SK-N-SH (cell line): Measurements from ENCODE around the gene NAV2. TPM values are rescaled to one million over a fixed set of nuclear protein-coding genes. Genes with fewer than 3 reads are reported as not detected.

ENCODE experiments used
- CTCF ChIA-PET: fragments of 300-600, 350-600 bp; formaldehyde crosslinking; extraction: SDS; loops from one replicate; lab custom pipeline; 2021; lab: Yijun Ruan, JAX
- POLR2A ChIA-PET: fragments of 350-600 bp; sonication (Branson Sonifier 250); formaldehyde crosslinking; extraction: SDS; loops from one replicate; lab custom pipeline; 2020; ENCODE audit warnings: antibody characterized with exemption, inconsistent platforms; lab: Yijun Ruan, JAX
- DNase-seq: peaks from one replicate; pipeline ENCODE4 v3.0.0; 2012
- H2AFZ ChIP-seq: fragments of 200-600 bp; sonication (generic); 2 replicates; pipeline ENCODE4 v1.8.1; 2016; ENCODE audit warnings: antibody characterized with exemption, mild to moderate bottlenecking, low read depth
- H3F3A ChIP-seq: fragments of 200-600 bp; sonication (generic); replicated peaks from 2 replicates; pipeline ENCODE3; 2016; ENCODE audit warnings: antibody characterized with exemption, mild to moderate bottlenecking; ENCODE audit not compliant: insufficient read depth
- H3K27ac ChIP-seq, 2 experiments: fragments of 200-500 bp in 1 of 2; fragments of 200-600 bp in 1 of 2; sonication (Bioruptor generic) in 1 of 2; sonication (generic), shearing (Covaris generic) in 1 of 2; 2 replicates each; pipeline versions ENCODE4 v1.5.1 to v1.6.1; 2014 to 2016; ENCODE audit warnings: low read depth in 2 of 2, inconsistent platforms in 1 of 2, low read length in 1 of 2, mild to moderate bottlenecking in 1 of 2, mixed read lengths in 1 of 2
- H3K27me3 ChIP-seq: fragments of 200-600 bp; sonication (generic), shearing (Covaris generic); 2 replicates; pipeline ENCODE4 v1.6.1; 2016; ENCODE audit warnings: mixed run types; ENCODE audit not compliant: insufficient read depth
- H3K36me3 ChIP-seq, 2 experiments: fragments of 200-500 bp in 1 of 2; fragments of 200-600 bp in 1 of 2; sonication (Bioruptor generic) in 1 of 2; sonication (generic) in 1 of 2; replicated peaks in 1 of 2; 2 replicates each; pipeline versions ENCODE3 to v1.5.1; 2014 to 2016; ENCODE audit warnings: low read length in 1 of 2, mild to moderate bottlenecking in 1 of 2; ENCODE audit not compliant: insufficient read depth in 2 of 2, control insufficient read depth in 1 of 2
- H3K4me1 ChIP-seq, 2 experiments: fragments of 200-500 bp in 1 of 2; fragments of 200-600 bp in 1 of 2; sonication (Bioruptor generic) in 1 of 2; sonication (generic), shearing (Covaris generic) in 1 of 2; 2 replicates each; pipeline versions ENCODE4 v1.5.1 to v1.6.1; 2014 to 2016; ENCODE audit warnings: low read depth in 1 of 2, low read length in 1 of 2, mixed run types in 1 of 2; ENCODE audit not compliant: insufficient read depth in 2 of 2, control insufficient read depth in 1 of 2
- H3K4me2 ChIP-seq: fragments of 200-600 bp; sonication (generic), shearing (Covaris generic); 2 replicates; pipeline ENCODE4 v1.6.1; 2017; ENCODE audit warnings: mixed run types
- H3K4me3 ChIP-seq, 2 experiments: fragments of 200-500 bp in 1 of 2; fragments of 200-600 bp in 1 of 2; sonication (Bioruptor generic) in 1 of 2; sonication (generic), shearing (Covaris generic) in 1 of 2; 2 replicates each; pipeline versions ENCODE4 v1.5.1 to v1.8.1; 2014 to 2016; ENCODE audit warnings: low read depth in 2 of 2, inconsistent platforms in 1 of 2, low read length in 1 of 2, mild to moderate bottlenecking in 1 of 2, mixed read lengths in 1 of 2, moderate library complexity in 1 of 2
- H3K79me2 ChIP-seq: fragments of 200-600 bp; sonication (generic); 2 replicates; pipeline ENCODE4 v1.8.1; 2017; ENCODE audit warnings: mild to moderate bottlenecking; ENCODE audit not compliant: insufficient read depth
- H3K9ac ChIP-seq: fragments of 200-600 bp; sonication (generic); 2 replicates; pipeline ENCODE4 v1.6.1; 2017; ENCODE audit warnings: mixed run types
- H3K9me2 ChIP-seq: fragments of 200-600 bp; sonication (generic); 2 replicates; pipeline ENCODE4 v1.6.1; 2017; ENCODE audit warnings: mixed run types
- H3K9me3 ChIP-seq: fragments of 200-600 bp; sonication (generic); 2 replicates; pipeline ENCODE4 v1.6.1; 2017; ENCODE audit warnings: mixed run types, mild to moderate bottlenecking, moderate library complexity
- H4K20me1 ChIP-seq: fragments of 200-600 bp; sonication (generic); 2 replicates; pipeline ENCODE4 v1.6.1; 2017; ENCODE audit warnings: mild to moderate bottlenecking, mixed run types; ENCODE audit not compliant: insufficient read depth
- CTCF ChIP-seq: fragments of 200-600 bp; sonication (generic); IDR thresholded peaks from 2 replicates; pipeline ENCODE4 v1.6.1; 2017; ENCODE audit warnings: antibody characterized with exemption, mild to moderate bottlenecking, moderate library complexity
- ELF1 ChIP-seq: IDR thresholded peaks from 2 replicates; pipeline ENCODE4 v1.4.0; 2012
- EP300 ChIP-seq, 2 experiments: IDR thresholded peaks; 2 replicates each; pipeline versions ENCODE4 v1.4.0 to v1.6.1; 2012; ENCODE audit warnings: borderline replicate concordance in 1 of 2, low read depth in 1 of 2, low read length in 1 of 2
- EZH2phosphoT487 ChIP-seq: fragments of 200-600 bp; sonication (generic); IDR thresholded peaks from 2 replicates; pipeline ENCODE4 v1.6.1; 2017; ENCODE audit warnings: low read depth, mixed run types, mild to moderate bottlenecking, antibody characterized with exemption, moderate library complexity, borderline replicate concordance
- FOSL2 ChIP-seq: IDR thresholded peaks from 2 replicates; pipeline ENCODE4 v1.4.0; 2012; ENCODE audit warnings: low read depth, mild to moderate bottlenecking, moderate library complexity, borderline replicate concordance
- FOXJ3 ChIP-seq: sonication (generic); formaldehyde crosslinking; IDR thresholded peaks from 2 replicates; pipeline ENCODE4 v1.5.1; 2020; ENCODE audit warnings: mild to moderate bottlenecking, missing genetic modification reagents
- GATA2 ChIP-seq: sonication (generic); formaldehyde crosslinking; IDR thresholded peaks from 2 replicates; pipeline ENCODE4 v1.5.0; 2020; ENCODE audit warnings: mild to moderate bottlenecking, missing genetic modification reagents
- IRF3 ChIP-seq: fragments of 150-350 bp; IDR thresholded peaks from 2 replicates; pipeline ENCODE4 v1.6.1; 2016; ENCODE audit warnings: mild to moderate bottlenecking, low read depth, low read length
- JUND ChIP-seq: IDR thresholded peaks from 2 replicates; pipeline ENCODE4 v1.4.0; 2012
- MEF2A ChIP-seq: IDR thresholded peaks from 2 replicates; pipeline ENCODE4 v1.4.0; 2012; ENCODE audit warnings: low read depth, borderline replicate concordance
- POLR2AphosphoS5 ChIP-seq: IDR thresholded peaks from 2 replicates; pipeline ENCODE4 v1.6.1; 2012; ENCODE audit warnings: low read depth, low read length
- RCOR1 ChIP-seq: fragments of 150-350 bp; IDR thresholded peaks from 2 replicates; pipeline ENCODE4 v1.6.1; 2017; ENCODE audit warnings: antibody characterized with exemption, low read length
- RFX5 ChIP-seq: IDR thresholded peaks from 2 replicates; pipeline ENCODE4 v1.6.1; 2012; ENCODE audit warnings: mild to moderate bottlenecking, improper control_type of control experiment, low read length
- RXRA ChIP-seq: IDR thresholded peaks from 2 replicates; pipeline ENCODE4 v1.4.0; 2012; ENCODE audit warnings: low read depth, mild to moderate bottlenecking, borderline replicate concordance
- SMC3 ChIP-seq: IDR thresholded peaks from 2 replicates; pipeline ENCODE4 v1.6.1; 2012; ENCODE audit warnings: low read depth, low read length, improper control_type of control experiment
- TCF12 ChIP-seq: IDR thresholded peaks from 2 replicates; pipeline ENCODE4 v1.4.0; 2012
- TEAD4 ChIP-seq: IDR thresholded peaks from 2 replicates; pipeline ENCODE4 v1.4.0; 2012; ENCODE audit warnings: mild to moderate bottlenecking, borderline replicate concordance; ENCODE audit not compliant: insufficient read depth
- USF1 ChIP-seq: IDR thresholded peaks from 2 replicates; pipeline ENCODE4 v1.4.0; 2012; ENCODE audit warnings: low read depth, borderline replicate concordance
- YY1 ChIP-seq: IDR thresholded peaks from 2 replicates; pipeline ENCODE4 v1.4.0; 2012; ENCODE audit warnings: low read depth, mild to moderate bottlenecking
- WGBS: methylation state at CpG from one replicate; pipeline ENCODE4 v1.1.6; 2017; ENCODE audit warnings: low lambda C conversion rate; 5-methylcytosine and 5-hydroxymethylcytosine counted together
- polyA plus RNA-seq, 3 experiments: library from polyadenylated mRNA; depleted of rRNA; stranded (reverse); fragments of >200 nt; gene quantifications; 2 replicates each; pipeline ENCODE4 v1.2.3, GENCODE V29; 2012
- TF ChIP-seq, protein P1 (sequence below): IDR thresholded peaks from 2 replicates; pipeline ENCODE4 v1.4.0; 2012; ENCODE audit warnings: low read depth
- TF ChIP-seq, protein P2 (sequence below): fragments of 150-350 bp; IDR thresholded peaks from 2 replicates; pipeline ENCODE4 v1.6.1; 2017; ENCODE audit warnings: antibody characterized with exemption, low read length, low read depth, borderline replicate concordance

NAV2 gene
- polyA plus RNA-seq, 1 of the 3 experiments (the other 2 are of a cell fraction) = 26.2 TPM

DNA sequence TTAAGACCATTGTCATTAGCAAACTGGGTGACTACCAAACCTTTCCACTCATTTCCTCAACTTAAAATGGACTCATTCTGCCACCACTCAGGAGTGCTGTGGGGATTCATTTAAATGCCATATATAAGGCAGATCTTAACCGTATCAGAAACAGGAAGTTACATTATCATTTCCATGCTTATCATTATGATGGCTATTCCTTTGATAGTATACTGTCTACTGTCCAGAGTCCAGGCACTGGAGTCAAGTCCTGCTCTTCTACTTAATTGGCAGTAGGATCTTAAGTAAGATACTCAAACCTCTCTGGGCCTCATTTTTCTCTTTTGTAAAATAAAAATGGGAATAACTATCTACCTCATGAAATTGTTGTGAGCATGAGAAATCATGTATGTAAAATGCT, 8.4 kb upstream of the NAV2 start:
- POLR2A ChIA-PET = interaction anchor here (1.0 kb wide), 1 partner anchor 108 kb away, joined by 3 read pairs; no protein-coding TSS in a partner anchor
- Histone ChIP-seq H3K79me2 (peaks cover 50% of the 10 kb centered on the region), H3K4me1 (peaks cover 31 to 47% of the 10 kb centered on the region in 2 experiments), H3K4me2 (no peak overlapping the region), H3F3A (peaks cover 19% of the 10 kb centered on the region), H3K9me3 (no peaks in the 10 kb centered on the region), H2AFZ (no peak overlapping the region), H4K20me1 (no peaks in the 10 kb centered on the region), H3K4me3 (no peak overlapping the region), H3K9ac (no peak overlapping the region), H3K27ac (peak overlapping the region; percentile 48 to 97; a peak in 3 of 4 replicates)
- WGBS = 68% methylated on average over 1 of the region's 1 CpG
- DNase-seq = no peak
- TF ChIP-seq TCF12 (peak; percentile 18; the same call in 1 of the 2 replicates), JUND (no peak), GATA2 (CRISPR knock-in tag) (peak; percentile 64), EP300 (IDR thresholded peaks at IDR 0.05; ENCODE audit: borderline replicate concordance in 1 of 2, low read depth in 1 of 2, low read length in 1 of 2) (peak in 1 of 2 experiments; percentile 76; a peak in 2 of 4 replicates)
- TF ChIP-seq, all 33 proteins: peak for 3
- Histone ChIP-seq H3K9me2 (no peaks in the 10 kb centered on the region), H3K27me3 (no peaks in the 10 kb centered on the region), H3K36me3 (peaks cover 0 to 10% of the 10 kb centered on the region in 2 experiments)
- CTCF ChIA-PET = interaction anchor here (1.4 to 3.3 kb wide), 2 partner anchors 38 to 140 kb away, joined by 4 to 13 read pairs; no protein-coding TSS in a partner anchor

DNA sequence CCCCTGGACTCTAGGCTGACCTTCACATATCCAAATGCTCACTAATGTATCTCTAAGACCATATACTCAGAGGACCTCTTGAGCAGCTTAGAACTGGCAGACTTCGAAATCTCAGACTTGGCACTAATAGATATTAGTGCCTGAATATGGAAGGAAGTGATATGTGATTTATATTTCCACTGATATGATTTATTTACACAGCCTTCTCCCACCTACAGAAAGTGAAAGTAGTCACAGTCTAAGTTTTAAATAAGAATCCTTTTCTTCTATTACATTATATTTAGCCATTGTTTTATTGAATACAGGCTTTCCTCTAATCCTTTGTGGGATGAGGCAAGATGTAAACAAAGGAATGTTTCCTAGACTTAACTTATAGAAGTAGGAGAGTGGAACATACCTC, 6.7 kb upstream of the NAV2 start:
- Histone ChIP-seq H3K27ac (peak overlapping the region; percentile 66 to 98), H3K79me2 (peaks cover 66% of the 10 kb centered on the region), H3F3A (peaks cover 20% of the 10 kb centered on the region), H3K4me1 (peaks cover 31 to 51% of the 10 kb centered on the region in 2 experiments), H3K4me3 (peak overlapping the region in 1 of 2 experiments; percentile 33; a peak in 2 of 4 replicates), H3K9ac (peak overlapping the region; percentile 23; the same call in 1 of the 2 replicates), H4K20me1 (no peaks in the 10 kb centered on the region), H3K4me2 (peak overlapping the region; percentile 66), H3K9me3 (no peaks in the 10 kb centered on the region), H3K9me2 (no peaks in the 10 kb centered on the region), H2AFZ (peak overlapping the region; percentile 13; the same call in 1 of the 2 replicates), H3K27me3 (no peaks in the 10 kb centered on the region), H3K36me3 (peaks cover 0 to 10% of the 10 kb centered on the region in 2 experiments)
- TF ChIP-seq POLR2AphosphoS5 (no peak), RXRA (no peak), SMC3 (no peak), RFX5 (no peak), EP300 (IDR thresholded peaks at IDR 0.05; ENCODE audit: borderline replicate concordance in 1 of 2, low read depth in 1 of 2, low read length in 1 of 2) (no peak), EZH2phosphoT487 (no peak), CTCF (no peak), FOSL2 (no peak), YY1 (no peak), TCF12 (no peak), ELF1 (no peak), RCOR1 (no peak), MEF2A (no peak), FOXJ3 (no peak), IRF3 (no peak), GATA2 (CRISPR knock-in tag) (no peak), TEAD4 (no peak), USF1 (no peak)
- TF ChIP-seq, protein P1, sequence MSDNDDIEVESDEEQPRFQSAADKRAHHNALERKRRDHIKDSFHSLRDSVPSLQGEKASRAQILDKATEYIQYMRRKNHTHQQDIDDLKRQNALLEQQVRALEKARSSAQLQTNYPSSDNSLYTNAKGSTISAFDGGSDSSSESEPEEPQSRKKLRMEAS = no peak
- TF ChIP-seq, protein P2, sequence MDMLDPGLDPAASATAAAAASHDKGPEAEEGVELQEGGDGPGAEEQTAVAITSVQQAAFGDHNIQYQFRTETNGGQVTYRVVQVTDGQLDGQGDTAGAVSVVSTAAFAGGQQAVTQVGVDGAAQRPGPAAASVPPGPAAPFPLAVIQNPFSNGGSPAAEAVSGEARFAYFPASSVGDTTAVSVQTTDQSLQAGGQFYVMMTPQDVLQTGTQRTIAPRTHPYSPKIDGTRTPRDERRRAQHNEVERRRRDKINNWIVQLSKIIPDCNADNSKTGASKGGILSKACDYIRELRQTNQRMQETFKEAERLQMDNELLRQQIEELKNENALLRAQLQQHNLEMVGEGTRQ = no peak
- ChIA-PET CTCF (interaction anchor here (1.1 to 2.9 kb wide), 7 partner anchors 22 to 146 kb away, joined by 3 to 17 read pairs (median 5); no protein-coding TSS in a partner anchor), POLR2A (interaction anchor here (1.0 to 1.6 kb wide), 3 partner anchors 23 to 142 kb away, joined by 3 to 9 read pairs (median 5); no protein-coding TSS in a partner anchor)
- 61% methylated on average over 1 of the region's 1 CpG for WGBS
- no peak for DNase-seq
